ENCODE measurements around the gene PIN1. TPM values are rescaled to one million over a fixed set of nuclear protein-coding genes. Genes with fewer than 3 reads are reported as not detected.

Gene PIN1
- total and polyA plus RNA-seq, 10 of the 15 experiments (the other 5 are each of a cell fraction or from before 2014, with no cell fraction given), result 2.4 to 209 (median 71.5) TPM

DNA sequence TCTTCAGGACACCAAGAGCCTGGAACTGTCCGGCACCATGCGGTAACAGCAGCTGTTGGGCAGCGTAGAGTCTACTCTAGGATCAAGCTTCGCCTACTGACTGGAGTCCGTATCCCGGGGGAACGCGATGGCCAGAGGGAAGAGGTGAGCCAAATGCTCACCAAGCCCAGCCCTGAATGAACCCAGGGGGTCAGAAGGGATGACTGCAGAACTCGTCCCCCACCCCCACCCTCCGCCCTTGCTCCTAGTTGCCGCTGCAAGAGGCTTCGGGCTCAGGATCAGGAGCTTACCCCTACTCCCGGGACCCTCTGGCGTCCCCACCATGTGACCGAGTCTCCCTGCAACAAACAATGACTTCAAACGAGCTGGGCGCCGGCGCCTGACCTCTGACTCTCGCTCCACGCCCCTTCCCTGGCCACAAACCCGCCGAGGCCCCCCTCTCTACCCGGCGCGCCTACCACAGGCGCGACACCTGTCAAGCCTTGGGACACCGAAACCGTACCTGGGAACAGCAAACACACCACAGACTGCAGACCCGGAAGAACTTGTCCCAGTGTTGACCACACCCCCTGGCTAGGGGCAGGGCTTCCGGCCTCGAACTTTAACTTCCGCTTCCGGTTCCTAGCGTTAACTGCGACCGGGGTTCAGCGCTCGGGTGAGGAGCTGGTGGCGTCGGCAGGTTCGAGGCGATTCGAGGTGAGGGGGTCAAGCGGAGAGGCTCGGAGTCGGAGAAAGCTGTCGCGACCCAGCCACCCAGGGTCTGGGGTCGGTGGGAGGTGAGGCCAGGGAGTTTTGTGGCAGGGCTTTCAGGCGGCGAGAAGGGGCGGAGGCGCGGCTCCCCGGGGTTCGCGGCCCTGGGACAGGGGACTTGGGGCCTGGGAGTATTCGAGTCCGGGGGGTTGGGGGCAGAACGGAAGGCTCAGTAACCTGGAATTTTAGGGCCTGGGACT, 7.6 kb upstream of the PIN1 start, which contains the start of gene UBL5 (continued):
- TF ChIP-seq NFIC (IDR thresholded peaks at IDR 0.05; ENCODE audit: low read depth, low read length) (no peak), GABPA (IDR thresholded peaks at IDR 0.05; ENCODE audit: low read depth) (peak; percentile 99), GATAD2B (conservative IDR thresholded peaks at IDR 0.05; ENCODE audit: low read depth) (no peak; the same call in 1 of the 2 replicates), ZNF217 (IDR thresholded peaks at IDR 0.05) (no peak), ZZZ3 (IDR thresholded peaks at IDR 0.05; ENCODE audit: control insufficient read depth, insufficient read length, low read depth) (no peak), ESRRA (IDR thresholded peaks at IDR 0.05; ENCODE audit: low read length) (no peak), NFYB (IDR thresholded peaks at IDR 0.05; ENCODE audit: insufficient read depth, low read depth, low read length) (no peak), POLR2AphosphoS2 (IDR thresholded peaks at IDR 0.05; ENCODE audit: low read depth, low read length) (peak; percentile 93), CHD2 (IDR thresholded peaks at IDR 0.05; ENCODE audit: borderline replicate concordance, low read depth, low read length) (no peak), SREBF1 (IDR thresholded peaks at IDR 0.05; ENCODE audit: low read length) (no peak), IRF4 (IDR thresholded peaks at IDR 0.05; ENCODE audit: low read depth, low read length) (no peak), CBX3 (IDR thresholded peaks at IDR 0.05; ENCODE audit: borderline replicate concordance, low read depth) (no peak), RFX5 (IDR thresholded peaks at IDR 0.05; ENCODE audit: low read depth, low read length) (no peak), ZNF207 (IDR thresholded peaks at IDR 0.05; ENCODE audit: borderline replicate concordance) (no peak), RCOR1 (conservative IDR thresholded peaks at IDR 0.05; ENCODE audit: low read depth, low read length) (0 out of 2 replicates have a peak, but pooled peaks have one; percentile 66), RAD21 (IDR thresholded peaks at IDR 0.05; ENCODE audit: insufficient read depth, low read depth, low read length) (no peak)
- TF ChIP-seq, protein P1, sequence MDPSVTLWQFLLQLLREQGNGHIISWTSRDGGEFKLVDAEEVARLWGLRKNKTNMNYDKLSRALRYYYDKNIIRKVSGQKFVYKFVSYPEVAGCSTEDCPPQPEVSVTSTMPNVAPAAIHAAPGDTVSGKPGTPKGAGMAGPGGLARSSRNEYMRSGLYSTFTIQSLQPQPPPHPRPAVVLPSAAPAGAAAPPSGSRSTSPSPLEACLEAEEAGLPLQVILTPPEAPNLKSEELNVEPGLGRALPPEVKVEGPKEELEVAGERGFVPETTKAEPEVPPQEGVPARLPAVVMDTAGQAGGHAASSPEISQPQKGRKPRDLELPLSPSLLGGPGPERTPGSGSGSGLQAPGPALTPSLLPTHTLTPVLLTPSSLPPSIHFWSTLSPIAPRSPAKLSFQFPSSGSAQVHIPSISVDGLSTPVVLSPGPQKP (IDR thresholded peaks at IDR 0.05; ENCODE audit: low read depth, low read length), result peak; percentile 92
- TF ChIP-seq, protein P2, sequence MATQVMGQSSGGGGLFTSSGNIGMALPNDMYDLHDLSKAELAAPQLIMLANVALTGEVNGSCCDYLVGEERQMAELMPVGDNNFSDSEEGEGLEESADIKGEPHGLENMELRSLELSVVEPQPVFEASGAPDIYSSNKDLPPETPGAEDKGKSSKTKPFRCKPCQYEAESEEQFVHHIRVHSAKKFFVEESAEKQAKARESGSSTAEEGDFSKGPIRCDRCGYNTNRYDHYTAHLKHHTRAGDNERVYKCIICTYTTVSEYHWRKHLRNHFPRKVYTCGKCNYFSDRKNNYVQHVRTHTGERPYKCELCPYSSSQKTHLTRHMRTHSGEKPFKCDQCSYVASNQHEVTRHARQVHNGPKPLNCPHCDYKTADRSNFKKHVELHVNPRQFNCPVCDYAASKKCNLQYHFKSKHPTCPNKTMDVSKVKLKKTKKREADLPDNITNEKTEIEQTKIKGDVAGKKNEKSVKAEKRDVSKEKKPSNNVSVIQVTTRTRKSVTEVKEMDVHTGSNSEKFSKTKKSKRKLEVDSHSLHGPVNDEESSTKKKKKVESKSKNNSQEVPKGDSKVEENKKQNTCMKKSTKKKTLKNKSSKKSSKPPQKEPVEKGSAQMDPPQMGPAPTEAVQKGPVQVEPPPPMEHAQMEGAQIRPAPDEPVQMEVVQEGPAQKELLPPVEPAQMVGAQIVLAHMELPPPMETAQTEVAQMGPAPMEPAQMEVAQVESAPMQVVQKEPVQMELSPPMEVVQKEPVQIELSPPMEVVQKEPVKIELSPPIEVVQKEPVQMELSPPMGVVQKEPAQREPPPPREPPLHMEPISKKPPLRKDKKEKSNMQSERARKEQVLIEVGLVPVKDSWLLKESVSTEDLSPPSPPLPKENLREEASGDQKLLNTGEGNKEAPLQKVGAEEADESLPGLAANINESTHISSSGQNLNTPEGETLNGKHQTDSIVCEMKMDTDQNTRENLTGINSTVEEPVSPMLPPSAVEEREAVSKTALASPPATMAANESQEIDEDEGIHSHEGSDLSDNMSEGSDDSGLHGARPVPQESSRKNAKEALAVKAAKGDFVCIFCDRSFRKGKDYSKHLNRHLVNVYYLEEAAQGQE (IDR thresholded peaks at IDR 0.05; ENCODE audit: low read depth, low read length), result no peak
- TF ChIP-seq, protein P3, sequence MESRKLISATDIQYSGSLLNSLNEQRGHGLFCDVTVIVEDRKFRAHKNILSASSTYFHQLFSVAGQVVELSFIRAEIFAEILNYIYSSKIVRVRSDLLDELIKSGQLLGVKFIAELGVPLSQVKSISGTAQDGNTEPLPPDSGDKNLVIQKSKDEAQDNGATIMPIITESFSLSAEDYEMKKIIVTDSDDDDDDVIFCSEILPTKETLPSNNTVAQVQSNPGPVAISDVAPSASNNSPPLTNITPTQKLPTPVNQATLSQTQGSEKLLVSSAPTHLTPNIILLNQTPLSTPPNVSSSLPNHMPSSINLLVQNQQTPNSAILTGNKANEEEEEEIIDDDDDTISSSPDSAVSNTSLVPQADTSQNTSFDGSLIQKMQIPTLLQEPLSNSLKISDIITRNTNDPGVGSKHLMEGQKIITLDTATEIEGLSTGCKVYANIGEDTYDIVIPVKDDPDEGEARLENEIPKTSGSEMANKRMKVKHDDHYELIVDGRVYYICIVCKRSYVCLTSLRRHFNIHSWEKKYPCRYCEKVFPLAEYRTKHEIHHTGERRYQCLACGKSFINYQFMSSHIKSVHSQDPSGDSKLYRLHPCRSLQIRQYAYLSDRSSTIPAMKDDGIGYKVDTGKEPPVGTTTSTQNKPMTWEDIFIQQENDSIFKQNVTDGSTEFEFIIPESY (IDR thresholded peaks at IDR 0.05), result no peak
- TF ChIP-seq, protein P4, sequence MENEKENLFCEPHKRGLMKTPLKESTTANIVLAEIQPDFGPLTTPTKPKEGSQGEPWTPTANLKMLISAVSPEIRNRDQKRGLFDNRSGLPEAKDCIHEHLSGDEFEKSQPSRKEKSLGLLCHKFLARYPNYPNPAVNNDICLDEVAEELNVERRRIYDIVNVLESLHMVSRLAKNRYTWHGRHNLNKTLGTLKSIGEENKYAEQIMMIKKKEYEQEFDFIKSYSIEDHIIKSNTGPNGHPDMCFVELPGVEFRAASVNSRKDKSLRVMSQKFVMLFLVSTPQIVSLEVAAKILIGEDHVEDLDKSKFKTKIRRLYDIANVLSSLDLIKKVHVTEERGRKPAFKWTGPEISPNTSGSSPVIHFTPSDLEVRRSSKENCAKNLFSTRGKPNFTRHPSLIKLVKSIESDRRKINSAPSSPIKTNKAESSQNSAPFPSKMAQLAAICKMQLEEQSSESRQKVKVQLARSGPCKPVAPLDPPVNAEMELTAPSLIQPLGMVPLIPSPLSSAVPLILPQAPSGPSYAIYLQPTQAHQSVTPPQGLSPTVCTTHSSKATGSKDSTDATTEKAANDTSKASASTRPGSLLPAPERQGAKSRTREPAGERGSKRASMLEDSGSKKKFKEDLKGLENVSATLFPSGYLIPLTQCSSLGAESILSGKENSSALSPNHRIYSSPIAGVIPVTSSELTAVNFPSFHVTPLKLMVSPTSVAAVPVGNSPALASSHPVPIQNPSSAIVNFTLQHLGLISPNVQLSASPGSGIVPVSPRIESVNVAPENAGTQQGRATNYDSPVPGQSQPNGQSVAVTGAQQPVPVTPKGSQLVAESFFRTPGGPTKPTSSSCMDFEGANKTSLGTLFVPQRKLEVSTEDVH (IDR thresholded peaks at IDR 0.05; ENCODE audit: low read depth, partially characterized antibody), result peak; percentile 89
